Mononuclear cell (primary cell): ENCODE results near the gene GRM8. TPM values are rescaled to one million over a fixed set of nuclear protein-coding genes. Genes with fewer than 3 reads are reported as not detected.
"Not testable (repeated sequence)": the region's sequence is repeated elsewhere in the genome, so short reads cannot be mapped to it uniquely, and the experiment has no call there.

Experiments
- H3K27me3 ChIP-seq: 2 replicates; pipeline ENCODE4 v1.6.0; 2011; ENCODE audit warnings: low read length, control low read depth; ENCODE audit not compliant: insufficient read depth
- H3K4me1 ChIP-seq: 2 replicates; pipeline ENCODE4 v1.5.1; 2011; ENCODE audit warnings: mild to moderate bottlenecking, low read length, control low read depth; ENCODE audit not compliant: insufficient read depth
- H3K4me3 ChIP-seq: 2 replicates; pipeline ENCODE4 v1.5.1; 2011; ENCODE audit warnings: mild to moderate bottlenecking, low read length, moderate library complexity
- H3K9me3 ChIP-seq: 2 replicates; pipeline ENCODE4 v1.5.1; 2011; ENCODE audit warnings: low read depth, mild to moderate bottlenecking, control low read depth, low read length
- total RNA-seq: library from RNA; depleted of rRNA; stranded (reverse); fragments of >200 nt; gene quantifications from one replicate; pipeline ENCODE4 v1.2.3, GENCODE V29; 2012

Gene GRM8
- total RNA-seq, 1 donor, result not detected

- not testable (repeated sequence) for H3K4me1 ChIP-seq, H3K27me3 ChIP-seq, H3K9me3 ChIP-seq, H3K4me3 ChIP-seq
Measured at GRCh38 chr7:126901041-126901765, 351.5 kb downstream of the GRM8 start.

GRCh38 chr7:126887980-126888379, 364.8 kb downstream of the GRM8 start:
- H3K4me3 ChIP-seq, H3K27me3 ChIP-seq, H3K9me3 ChIP-seq, H3K4me1 ChIP-seq: not testable (repeated sequence)

GRCh38 chr7:126887560-126887959, 365.2 kb downstream of the GRM8 start:
- not testable (repeated sequence) for H3K4me3 ChIP-seq, H3K4me1 ChIP-seq, H3K27me3 ChIP-seq, H3K9me3 ChIP-seq

GRCh38 chr7:126882730-126883129, 370.0 kb downstream of the GRM8 start:
- H3K9me3 ChIP-seq, H3K27me3 ChIP-seq, H3K4me1 ChIP-seq, H3K4me3 ChIP-seq: not testable (repeated sequence)

- not testable (repeated sequence) for H3K27me3 ChIP-seq, H3K4me3 ChIP-seq, H3K4me1 ChIP-seq, H3K9me3 ChIP-seq
Measured at GRCh38 chr7:126881908-126882307, 370.8 kb downstream of the GRM8 start.

- Histone ChIP-seq H3K9me3 (no peaks in the 10 kb centered on the region), H3K4me3 (no peak overlapping the region), H3K4me1 (no peaks in the 10 kb centered on the region), H3K27me3 (no peaks in the 10 kb centered on the region)
Measured at GRCh38 chr7:126881315-126881714, 371.4 kb downstream of the GRM8 start.

GRCh38 chr7:126876536-126876935, 376.2 kb downstream of the GRM8 start:
- H3K4me3 ChIP-seq, H3K27me3 ChIP-seq: not testable (repeated sequence)

GRCh38 chr7:126856691-126857291, 395.9 kb downstream of the GRM8 start:
- H3K27me3 ChIP-seq, result no peaks in the 10 kb centered on the region
- H3K4me3 ChIP-seq, result no peak overlapping the region
- no peaks in the 10 kb centered on the region for H3K9me3 ChIP-seq
- H3K4me1 ChIP-seq, result no peaks in the 10 kb centered on the region

More at GRCh38 chr7:126876536-126876935, 376.2 kb downstream of the GRM8 start:
- not testable (repeated sequence) for H3K4me1 ChIP-seq, H3K9me3 ChIP-seq

GRCh38 chr7:126845331-126845730, 407.4 kb downstream of the GRM8 start:
- no peaks in the 10 kb centered on the region for H3K4me1 ChIP-seq
- H3K27me3 ChIP-seq, result no peaks in the 10 kb centered on the region
- no peak overlapping the region for H3K4me3 ChIP-seq
- no peaks in the 10 kb centered on the region for H3K9me3 ChIP-seq

GRCh38 chr7:126843883-126844282, 408.9 kb downstream of the GRM8 start:
- no peak overlapping the region for H3K4me3 ChIP-seq
- no peaks in the 10 kb centered on the region for H3K9me3 ChIP-seq
- no peaks in the 10 kb centered on the region for H3K27me3 ChIP-seq
- no peaks in the 10 kb centered on the region for H3K4me1 ChIP-seq

- Histone ChIP-seq H3K27me3 (no peaks in the 10 kb centered on the region), H3K4me3 (no peak overlapping the region), H3K4me1 (no peaks in the 10 kb centered on the region), H3K9me3 (no peaks in the 10 kb centered on the region)
Measured at GRCh38 chr7:126843336-126843735, 409.4 kb downstream of the GRM8 start.

GRCh38 chr7:126842451-126842850, 410.3 kb downstream of the GRM8 start:
- no peaks in the 10 kb centered on the region for H3K9me3 ChIP-seq
- no peak overlapping the region for H3K4me3 ChIP-seq
- H3K4me1 ChIP-seq, result no peaks in the 10 kb centered on the region
- no peaks in the 10 kb centered on the region for H3K27me3 ChIP-seq

GRCh38 chr7:126840869-126841268, 411.9 kb downstream of the GRM8 start:
- Histone ChIP-seq H3K9me3 (no peaks in the 10 kb centered on the region), H3K4me3 (no peak overlapping the region), H3K4me1 (no peaks in the 10 kb centered on the region), H3K27me3 (no peaks in the 10 kb centered on the region)

- H3K4me1 ChIP-seq, result no peaks in the 10 kb centered on the region
- H3K9me3 ChIP-seq, result no peaks in the 10 kb centered on the region
- H3K27me3 ChIP-seq, result no peaks in the 10 kb centered on the region
- H3K4me3 ChIP-seq, result no peak overlapping the region
Measured at GRCh38 chr7:126839624-126840023, 413.1 kb downstream of the GRM8 start.

GRCh38 chr7:126838194-126838593, 414.5 kb downstream of the GRM8 start:
- Histone ChIP-seq H3K27me3 (no peaks in the 10 kb centered on the region), H3K9me3 (no peaks in the 10 kb centered on the region), H3K4me1 (no peaks in the 10 kb centered on the region), H3K4me3 (no peak overlapping the region)

GRCh38 chr7:126831241-126831640, 421.5 kb downstream of the GRM8 start:
- H3K4me3 ChIP-seq, result not testable (repeated sequence)

More at GRCh38 chr7:126831241-126831640, 421.5 kb downstream of the GRM8 start:
- H3K27me3 ChIP-seq, H3K4me1 ChIP-seq, H3K9me3 ChIP-seq: not testable (repeated sequence)
